Ovary (tissue), 9 donors: ENCODE results near the gene ALKAL2. TPM values are rescaled to one million over a fixed set of nuclear protein-coding genes. Genes with fewer than 3 reads are reported as not detected.

Experiments used
- DNase-seq, 5 donors: peaks; one replicate each; pipeline ENCODE4 v3.0.0-alpha.2; 2019 to 2020
- H3K27ac ChIP-seq, 2 donors: fragments of 200-600 bp; one replicate each; pipeline versions ENCODE4 v1.5.1 to v1.8.0; 2019 to 2022
- H3K27me3 ChIP-seq: fragments of 200-600 bp; one replicate; pipeline ENCODE4 v1.8.0; 2022
- H3K36me3 ChIP-seq: fragments of 200-600 bp; sonication (generic); one replicate; pipeline ENCODE4 v1.5.1; 2019
- H3K4me1 ChIP-seq: one replicate; pipeline ENCODE4 v1.8.1; 2013; ENCODE audit warnings: mild to moderate bottlenecking, moderate library complexity; ENCODE audit not compliant: insufficient read depth
- H3K4me3 ChIP-seq: fragments of 200-600 bp; sonication (generic); one replicate; pipeline ENCODE4 v1.5.1; 2017
- H3K9me3 ChIP-seq, 2 donors: fragments of 200-600 bp in 1 of 2; sonication (generic) in 1 of 2; one replicate each; pipeline versions ENCODE4 v1.5.1 to v1.8.1; 2013 to 2019; ENCODE audit warnings: mild to moderate bottlenecking in 1 of 2, moderate library complexity in 1 of 2
- CTCF ChIP-seq, 3 donors: fragments of 450-650 bp in 2 of 3; fragments of 200-600 bp in 1 of 3; IDR thresholded peaks; one replicate each; pipeline versions ENCODE4 v1.5.1 to v1.8.0; 2016 to 2022; ENCODE audit warnings: antibody characterized with exemption in 3 of 3, mild to moderate bottlenecking in 1 of 3
- EP300 ChIP-seq: sonication (generic); formaldehyde crosslinking; IDR thresholded peaks from one replicate; pipeline ENCODE4 v1.6.1; 2017; ENCODE audit warnings: antibody characterized with exemption
- POLR2A ChIP-seq: fragments of 450-650 bp; IDR thresholded peaks from one replicate; pipeline ENCODE4 v1.6.1; 2017; ENCODE audit warnings: antibody characterized with exemption, mild to moderate bottlenecking, moderate library complexity
- WGBS, 3 donors: extraction: QIAGEN DNeasy Blood & Tissue Kit in 1 of 3; methylation state at CpG; one replicate each; pipeline versions ENCODE4 v1.1.5 to v1.1.7; 2013 to 2017; 5-methylcytosine and 5-hydroxymethylcytosine counted together
- intact Hi-C, 4 donors: fragments of 100-400 bp; cut with DNase I; formaldehyde crosslinking; loops; one replicate each; pipeline versions ENCODE4 v1.11.0 to v1.15.1; 2022 to 2023
- polyA plus RNA-seq, 2 donors: library from polyadenylated mRNA; stranded (reverse); fragments of 200-250 nt in 1 of 2; fragments of 350-450 nt in 1 of 2; fragmentation: Illumina TruSeq in 1 of 2; extraction: RNeasy Lipid Tissue Mini Kit (QIAGEN cat#74804) in 1 of 2; gene quantifications; one replicate each; pipeline ENCODE4 v1.2.3, GENCODE V29; 2013 to 2014
- total RNA-seq, 7 donors: library from RNA; depleted of rRNA in 2 of 7; stranded (reverse); fragments of >200 nt in 2 of 7; fragmentation: NEBNext Ultra II Directional in 3 of 7; extraction: Animal tissue kit (Norgen Biotek cat#: 25700) in 3 of 7; gene quantifications; one replicate each; pipeline versions ENCODE4 v1.1.0 to v1.2.4, GENCODE V29; 2016 to 2023
- donor health status: DM: no; HTN: no; CAD: no; lungs with moderate emphysema.
- donor health status: DM: no; HTN: no; CAD: no.
- donor health status: Bipolar disorder and iron deficiency.
- donor health status: DM: yes; HTN: yes; CAD: no.
- donor health status: DM: no; HTN: no; CAD: no.
- donor health status: DM: yes; HTN: yes; CAD: no.

ALKAL2 gene
- total and polyA plus RNA-seq, 9 donors = 9.6 to 259 (median 57.1) TPM

GRCh38 chr2:305366-305765 is 17.5 kb upstream of the ALKAL2 start:
- Histone ChIP-seq H3K9me3 (no peaks in the 10 kb centered on the region), H3K27me3 (no peaks in the 10 kb centered on the region), H3K36me3 (no peaks in the 10 kb centered on the region), H3K4me1 (no peaks in the 10 kb centered on the region), H3K4me3 (no peak overlapping the region), H3K27ac (no peak overlapping the region)
- no peak for TF ChIP-seq EP300
- no peak for TF ChIP-seq POLR2A
- no peak for TF ChIP-seq CTCF (IDR thresholded peaks at IDR 0.05)
- intact Hi-C loops = no loop called here
- 82 to 89% (median 88%) methylated on average over 9 of the region's 9 CpGs for WGBS, 3 donors
- DNase-seq = no peak

DNA sequence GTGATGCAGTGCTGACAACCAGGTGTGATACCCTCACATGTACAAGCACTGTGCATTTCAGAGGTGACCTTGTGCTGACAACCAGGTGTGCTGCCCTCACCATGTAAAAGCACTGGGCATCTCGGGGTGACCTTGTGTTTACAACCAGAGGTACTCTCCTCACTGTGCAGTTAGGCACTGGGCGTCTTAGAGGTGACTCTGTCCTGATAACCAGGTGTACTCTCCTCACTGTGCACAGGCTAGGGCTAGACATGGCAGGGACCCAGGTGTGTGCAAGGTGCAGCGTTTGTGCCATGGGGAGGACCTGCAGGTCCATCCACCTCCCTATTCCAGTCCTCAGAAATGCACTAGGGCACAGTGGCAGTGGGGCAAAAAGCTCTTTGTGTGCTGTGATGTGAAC is 8.5 kb upstream of the ALKAL2 start:
- WGBS, 3 donors = 69 to 79% (median 75%) methylated on average over 3 of the region's 3 CpGs
- Histone ChIP-seq H3K4me1 (no peaks in the 10 kb centered on the region), H3K36me3 (no peaks in the 10 kb centered on the region), H3K4me3 (no peak overlapping the region), H3K27ac (no peak overlapping the region), H3K9me3 (no peaks in the 10 kb centered on the region), H3K27me3 (no peaks in the 10 kb centered on the region)
- no peak for DNase-seq
- TF ChIP-seq EP300 (no peak), POLR2A (no peak), CTCF (IDR thresholded peaks at IDR 0.05) (no peak)
- intact Hi-C loops = no loop called here

GRCh38 chr2:295090-295489 is 7.2 kb upstream of the ALKAL2 start:
- Histone ChIP-seq H3K4me3 (no peak overlapping the region), H3K36me3 (no peaks in the 10 kb centered on the region), H3K27ac (no peak overlapping the region), H3K4me1 (no peaks in the 10 kb centered on the region), H3K9me3 (no peaks in the 10 kb centered on the region), H3K27me3 (no peaks in the 10 kb centered on the region)
- TF ChIP-seq EP300 = no peak
- TF ChIP-seq CTCF (IDR thresholded peaks at IDR 0.05) = no peak
- no peak for TF ChIP-seq POLR2A
- 80 to 83% (median 81%) methylated on average over 5 of the region's 5 CpGs for WGBS, 3 donors
- no peak for DNase-seq
- intact Hi-C loops = no loop called here

DNA sequence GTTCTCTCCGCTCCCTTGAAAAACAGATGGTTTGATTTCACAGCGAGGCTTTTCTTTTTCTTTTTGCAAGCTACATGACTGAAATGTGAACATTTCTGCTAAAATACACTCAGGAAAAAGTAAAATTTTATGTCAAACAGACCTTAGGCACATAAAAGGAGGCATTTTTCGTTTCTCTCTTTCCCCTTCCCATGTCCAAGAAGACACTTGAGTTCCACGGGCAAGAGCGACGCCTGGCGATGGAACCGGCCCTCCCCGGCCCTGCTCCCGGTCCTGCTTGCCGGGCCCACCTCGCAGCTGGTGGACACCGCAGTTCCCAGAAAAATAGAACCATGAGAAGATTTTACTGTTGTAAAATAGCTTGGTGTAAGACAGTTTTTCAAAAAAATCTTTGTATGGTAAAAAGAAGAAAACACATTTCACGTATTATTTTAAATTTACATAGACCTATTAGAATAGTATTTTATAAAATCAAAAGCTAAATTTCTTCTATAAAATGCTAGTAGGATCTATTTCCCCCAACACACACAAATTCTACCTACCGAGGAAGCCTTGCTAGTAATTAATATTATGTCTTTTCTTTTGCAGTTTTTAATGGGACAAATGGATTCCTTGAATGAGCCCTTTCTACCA is 2.3 kb upstream of the ALKAL2 start:
- no peaks in the 10 kb centered on the region for H3K27me3 ChIP-seq
- peaks cover 9% of the 10 kb centered on the region for H3K4me1 ChIP-seq
- H3K9me3 ChIP-seq = no peaks in the 10 kb centered on the region
- H3K36me3 ChIP-seq = no peaks in the 10 kb centered on the region
- intact Hi-C loops = no loop called here
- 5 to 7% (median 5%) methylated on average over 15 of the region's 15 CpGs for WGBS, 3 donors
- DNase-seq = peak; percentile 83 to 92 (median 86)
- peak overlapping the region; percentile 62 for H3K4me3 ChIP-seq
- peak; percentile 29 to 73 (median 64) for TF ChIP-seq CTCF (IDR thresholded peaks at IDR 0.05)
- TF ChIP-seq EP300 = no peak
- H3K27ac ChIP-seq = peak overlapping the region; percentile 17 to 75
